ENCODE measurements around the gene HDAC8. TPM values are rescaled to one million over a fixed set of nuclear protein-coding genes. Genes with fewer than 3 reads are reported as not detected.

Gene HDAC8
- total and polyA plus RNA-seq, 8 donors: 28.7 to 49.5 (median 39.6) TPM

GRCh38 chrX:72306085-72306801 lies 266.4 kb downstream of the HDAC8 start:
- Histone ChIP-seq H3K4me1 (peaks cover 9 to 24% of the 10 kb centered on the region in 2 donors), H3K36me3 (no peaks in the 10 kb centered on the region), H3K27ac (no peak overlapping the region), H3K9me3 (no peaks in the 10 kb centered on the region), H3K4me3 (peak overlapping the region; percentile 29 to 41), H3K27me3 (peaks cover 76 to 84% of the 10 kb centered on the region in 2 donors)
- TF ChIP-seq CTCF (IDR thresholded peaks at IDR 0.05): no peak
- ATAC-seq (no peak), DNase-seq (no peak)
- intact Hi-C loops (cut with DNase I): no loop called here

GRCh38 chrX:72305286-72306084 lies 267.2 kb downstream of the HDAC8 start, which contains the start of gene CITED1:
CITED1 (minus strand) TSS chrX:72305914; CDS start chrX:72302869, 3,045 bp downstream.
- no peaks in the 10 kb centered on the region for H3K36me3 ChIP-seq
- DNase-seq (peak in 1 of 4 donors; percentile 53), ATAC-seq (peak; percentile 6)
- no peak within 1 kb of the TSS for H3K27ac ChIP-seq
- intact Hi-C loops (cut with DNase I): no loop called here
- peaks cover 75 to 84% of the 10 kb centered on the region in 2 donors for H3K27me3 ChIP-seq
- peaks cover 9 to 24% of the 10 kb centered on the region in 2 donors for H3K4me1 ChIP-seq
- TF ChIP-seq CTCF (IDR thresholded peaks at IDR 0.05): no peak
- peak within 1 kb of the TSS; percentile 29 to 41 for H3K4me3 ChIP-seq
- no peaks in the 10 kb centered on the region for H3K9me3 ChIP-seq

GRCh38 chrX:72304877-72305276 lies 267.8 kb downstream of the HDAC8 start:
- Histone ChIP-seq H3K4me1 (peaks cover 9 to 24% of the 10 kb centered on the region in 2 donors), H3K9me3 (no peaks in the 10 kb centered on the region), H3K36me3 (no peaks in the 10 kb centered on the region), H3K27me3 (peaks cover 73 to 89% of the 10 kb centered on the region in 2 donors), H3K4me3 (peak overlapping the region in 1 of 2 donors; percentile 41), H3K27ac (no peak overlapping the region)
- TF ChIP-seq CTCF (IDR thresholded peaks at IDR 0.05): no peak
- intact Hi-C loops (cut with DNase I): no loop called here
- ATAC-seq: no peak
- DNase-seq: no peak

- intact Hi-C loops (cut with DNase I): no loop called here
- no peaks in the 10 kb centered on the region for H3K9me3 ChIP-seq
- no peak for TF ChIP-seq CTCF (IDR thresholded peaks at IDR 0.05)
Observed at GRCh38 chrX:72301781-72302180, 270.9 kb downstream of the HDAC8 start.

More at GRCh38 chrX:72301781-72302180, 270.9 kb downstream of the HDAC8 start:
- H3K4me3 ChIP-seq: no peak overlapping the region
- peaks cover 9 to 16% of the 10 kb centered on the region in 2 donors for H3K4me1 ChIP-seq
- H3K27me3 ChIP-seq: peaks cover 42 to 67% of the 10 kb centered on the region in 2 donors
- ATAC-seq (no peak), DNase-seq (no peak)
- no peak overlapping the region for H3K27ac ChIP-seq
- H3K36me3 ChIP-seq: no peaks in the 10 kb centered on the region

All from left lung (tissue), 10 donors.